BLaER1 treated with 17β-estradiol and CSF1 and Interleukin-3, amounts not matched to agents 10 nM and 100 nM (cell line): ENCODE measurements around the gene TLCD5.

ENCODE experiments used
- H3K27ac ChIP-seq, 11 experiments: shearing (Covaris generic); formaldehyde crosslinking; 2 replicates each; pipeline ENCODE4 v1.8.1; 2022
- H3K27me3 ChIP-seq, 11 experiments: shearing (Covaris generic); formaldehyde crosslinking; 2 replicates each; pipeline ENCODE4 v1.8.1; 2022
- H3K36me3 ChIP-seq, 11 experiments: shearing (Covaris generic); formaldehyde crosslinking; 2 replicates each; pipeline ENCODE4 v1.8.1; 2022
- H3K4me1 ChIP-seq, 10 experiments: shearing (Covaris generic); formaldehyde crosslinking; 2 replicates each; pipeline ENCODE4 v1.8.1; 2022
- H3K4me2 ChIP-seq, 11 experiments: shearing (Covaris generic); formaldehyde crosslinking; 2 replicates each; pipeline ENCODE4 v1.8.1; 2022
- H3K4me3 ChIP-seq, 10 experiments: shearing (Covaris generic); formaldehyde crosslinking; 2 replicates each; pipeline ENCODE4 v1.8.1; 2022
- H3K9ac ChIP-seq, 11 experiments: shearing (Covaris generic); formaldehyde crosslinking; 2 replicates each; pipeline ENCODE4 v1.8.1; 2022
- H3K9me3 ChIP-seq, 11 experiments: shearing (Covaris generic); formaldehyde crosslinking; replicated peaks in 1 of 11; 2 replicates each; pipeline ENCODE4 v1.8.1; 2022
- H4K20me1 ChIP-seq, 11 experiments: shearing (Covaris generic); formaldehyde crosslinking; 2 replicates each; pipeline ENCODE4 v1.8.1; 2022
- Cebpa-rat ChIP-seq, 11 experiments: shearing (Covaris generic); IDR thresholded peaks; 2 replicates each; pipeline ENCODE4 v1.8.1; 2022

The TLCD5 gene

GRCh38 chr11:120290956-120291355, 34.1 kb upstream of the TLCD5 start:
- no peaks in the 10 kb centered on the region for H4K20me1 ChIP-seq
- no peaks in the 10 kb centered on the region for H3K36me3 ChIP-seq
- H3K9me3 ChIP-seq, result no peaks in the 10 kb centered on the region
- H3K27ac ChIP-seq, result no peak overlapping the region
- no peaks in the 10 kb centered on the region for H3K27me3 ChIP-seq
- no peak overlapping the region for H3K4me3 ChIP-seq
- no peak overlapping the region for H3K4me2 ChIP-seq
- no peak overlapping the region for H3K9ac ChIP-seq
- H3K4me1 ChIP-seq, result 0 out of 20 replicates have a peak, but pooled peaks cover 0 to 6% (median 0%) of the 10 kb centered on the region in 10 experiments
- TF ChIP-seq Cebpa-rat (IDR thresholded peaks at IDR 0.05), result no peak

- Histone ChIP-seq H3K27me3 (no peaks in the 10 kb centered on the region), H3K27ac (no peak overlapping the region), H3K36me3 (no peaks in the 10 kb centered on the region), H3K9ac (no peak overlapping the region), H3K4me2 (no peak overlapping the region), H3K4me1 (0 out of 20 replicates have a peak, but pooled peaks cover 0 to 6% (median 0%) of the 10 kb centered on the region in 10 experiments), H3K9me3 (no peaks in the 10 kb centered on the region), H3K4me3 (no peak overlapping the region), H4K20me1 (no peaks in the 10 kb centered on the region)
- TF ChIP-seq Cebpa-rat (IDR thresholded peaks at IDR 0.05), result no peak
Observed at GRCh38 chr11:120293038-120293800, 31.9 kb upstream of the TLCD5 start.

GRCh38 chr11:120294096-120294495, 31.0 kb upstream of the TLCD5 start:
- TF ChIP-seq Cebpa-rat (IDR thresholded peaks at IDR 0.05), result no peak

GRCh38 chr11:120295099-120295498, 30.0 kb upstream of the TLCD5 start:
- Histone ChIP-seq H3K27me3 (no peaks in the 10 kb centered on the region), H3K4me2 (no peak overlapping the region), H3K27ac (no peak overlapping the region), H3K4me3 (no peak overlapping the region), H3K4me1 (no peaks in the 10 kb centered on the region), H3K9ac (no peak overlapping the region), H4K20me1 (peaks cover 0 to 7% (median 0%) of the 10 kb centered on the region in 11 experiments; a peak in 2 of 22 replicates), H3K9me3 (no peaks in the 10 kb centered on the region), H3K36me3 (no peaks in the 10 kb centered on the region)
- no peak for TF ChIP-seq Cebpa-rat (IDR thresholded peaks at IDR 0.05)

More at GRCh38 chr11:120294096-120294495, 31.0 kb upstream of the TLCD5 start:
- H3K27me3 ChIP-seq, result no peaks in the 10 kb centered on the region
- H3K36me3 ChIP-seq, result no peaks in the 10 kb centered on the region
- no peaks in the 10 kb centered on the region for H4K20me1 ChIP-seq
- H3K9me3 ChIP-seq, result no peaks in the 10 kb centered on the region
- H3K4me1 ChIP-seq, result 0 out of 20 replicates have a peak, but pooled peaks cover 0 to 6% (median 0%) of the 10 kb centered on the region in 10 experiments
- H3K4me3 ChIP-seq, result no peak overlapping the region
- no peak overlapping the region for H3K9ac ChIP-seq
- no peak overlapping the region for H3K4me2 ChIP-seq
- H3K27ac ChIP-seq, result no peak overlapping the region

DNA sequence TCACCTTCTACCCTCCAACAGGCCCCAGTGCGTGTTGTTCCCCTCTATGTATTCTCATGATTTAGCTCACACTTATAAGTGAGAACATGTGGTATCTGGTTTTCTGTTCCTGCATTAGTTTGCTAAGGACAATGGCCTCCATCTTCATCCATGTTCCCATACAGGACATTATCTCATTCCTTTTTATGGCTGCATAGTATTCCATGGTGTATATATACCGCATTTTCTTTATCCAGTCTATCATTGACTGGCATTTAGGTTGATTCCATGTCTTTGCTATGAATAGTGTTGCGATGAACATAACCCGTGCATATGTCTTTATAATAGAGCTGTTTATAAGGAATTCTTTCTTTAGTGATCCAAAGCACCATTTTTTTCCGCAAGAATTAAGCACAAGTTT, 28.5 kb upstream of the TLCD5 start:
- H3K4me1 ChIP-seq, result no peaks in the 10 kb centered on the region
- H3K9me3 ChIP-seq, result no peaks in the 10 kb centered on the region
- H3K27ac ChIP-seq, result no peak overlapping the region
- H3K9ac ChIP-seq, result no peak overlapping the region
- no peak for TF ChIP-seq Cebpa-rat (IDR thresholded peaks at IDR 0.05)
- peaks cover 0 to 7% (median 0%) of the 10 kb centered on the region in 11 experiments; a peak in 2 of 22 replicates for H4K20me1 ChIP-seq
- H3K36me3 ChIP-seq, result no peaks in the 10 kb centered on the region
- H3K27me3 ChIP-seq, result no peaks in the 10 kb centered on the region
- H3K4me2 ChIP-seq, result no peak overlapping the region
- H3K4me3 ChIP-seq, result no peak overlapping the region

GRCh38 chr11:120298461-120298860, 26.6 kb upstream of the TLCD5 start:
- Histone ChIP-seq H4K20me1 (peaks cover 0 to 9% (median 0%) of the 10 kb centered on the region in 11 experiments; a peak in 3 of 22 replicates), H3K4me2 (no peak overlapping the region)
- no peak for TF ChIP-seq Cebpa-rat (IDR thresholded peaks at IDR 0.05)

GRCh38 chr11:120302001-120302805, 22.9 kb upstream of the TLCD5 start:
- Histone ChIP-seq H3K9me3 (no peaks in the 10 kb centered on the region), H3K4me1 (peaks cover 0 to 26% (median 0%) of the 10 kb centered on the region in 10 experiments; a peak in 8 of 20 replicates), H3K27me3 (no peaks in the 10 kb centered on the region), H3K9ac (0 out of 22 replicates have a peak overlapping the region, but pooled peaks of 1 of the 11 experiments have one; percentile 4), H3K4me3 (no peak overlapping the region), H3K4me2 (no peak overlapping the region), H3K27ac (no peak overlapping the region), H4K20me1 (peaks cover 0 to 9% (median 0%) of the 10 kb centered on the region in 11 experiments; a peak in 4 of 22 replicates), H3K36me3 (no peaks in the 10 kb centered on the region)
- no peak for TF ChIP-seq Cebpa-rat (IDR thresholded peaks at IDR 0.05)

More at GRCh38 chr11:120298461-120298860, 26.6 kb upstream of the TLCD5 start:
- no peaks in the 10 kb centered on the region for H3K27me3 ChIP-seq
- H3K9me3 ChIP-seq, result no peaks in the 10 kb centered on the region
- no peak overlapping the region for H3K9ac ChIP-seq
- no peaks in the 10 kb centered on the region for H3K4me1 ChIP-seq
- H3K36me3 ChIP-seq, result no peaks in the 10 kb centered on the region
- H3K27ac ChIP-seq, result no peak overlapping the region
- no peak overlapping the region for H3K4me3 ChIP-seq

GRCh38 chr11:120303004-120303637, 22.0 kb upstream of the TLCD5 start:
- no peak overlapping the region for H3K27ac ChIP-seq
- peaks cover 0 to 26% (median 0%) of the 10 kb centered on the region in 10 experiments; a peak in 8 of 20 replicates for H3K4me1 ChIP-seq
- no peak overlapping the region for H3K9ac ChIP-seq
- no peak for TF ChIP-seq Cebpa-rat (IDR thresholded peaks at IDR 0.05)
- peaks cover 0 to 9% (median 0%) of the 10 kb centered on the region in 11 experiments; a peak in 4 of 22 replicates for H4K20me1 ChIP-seq
- no peaks in the 10 kb centered on the region for H3K27me3 ChIP-seq
- H3K4me2 ChIP-seq, result no peak overlapping the region
- no peak overlapping the region for H3K4me3 ChIP-seq
- H3K36me3 ChIP-seq, result no peaks in the 10 kb centered on the region
- no peaks in the 10 kb centered on the region for H3K9me3 ChIP-seq
